GM12875 (cell line): ENCODE data around the gene FBXW12.

Experiments
- H3K4me3 ChIP-seq: one replicate; pipeline ENCODE4 v1.5.1; 2011; ENCODE audit warnings: low read depth, low read length, control low read depth
- CTCF ChIP-seq: IDR thresholded peaks from 2 replicates; pipeline ENCODE4 v1.5.1; 2011; ENCODE audit warnings: low read depth, mild to moderate bottlenecking, control low read depth, inconsistent platforms, low read length, moderate library complexity, borderline replicate concordance; ENCODE audit not compliant: insufficient read depth

FBXW12 gene

GRCh38 chr3:48388966-48389365 is 16.9 kb downstream of the FBXW12 start:
- no peak overlapping the region for H3K4me3 ChIP-seq
- TF ChIP-seq CTCF: no peak

GRCh38 chr3:48394391-48394790 is 22.4 kb downstream of the FBXW12 start:
- TF ChIP-seq CTCF: no peak
- no peak overlapping the region for H3K4me3 ChIP-seq

- no peak for TF ChIP-seq CTCF
- H3K4me3 ChIP-seq: no peak overlapping the region
Observed at GRCh38 chr3:48395714-48396113, 23.7 kb downstream of the FBXW12 start.

GRCh38 chr3:48397767-48398681 is 26.0 kb downstream of the FBXW12 start:
- TF ChIP-seq CTCF: no peak

GRCh38 chr3:48398701-48399386 is 26.8 kb downstream of the FBXW12 start:
- TF ChIP-seq CTCF: no peak

More at GRCh38 chr3:48397767-48398681, 26.0 kb downstream of the FBXW12 start:
- no peak overlapping the region for H3K4me3 ChIP-seq

GRCh38 chr3:48399387-48400172 is 27.6 kb downstream of the FBXW12 start:
- no peak overlapping the region for H3K4me3 ChIP-seq
- no peak for TF ChIP-seq CTCF

More at GRCh38 chr3:48398701-48399386, 26.8 kb downstream of the FBXW12 start:
- no peak overlapping the region for H3K4me3 ChIP-seq
